Mammary epithelial cell (primary cell): ENCODE data around the gene DRAP1.

Experiments
- EZH2 ChIP-seq: IDR thresholded peaks from 2 replicates; pipeline ENCODE4 v1.6.1; 2012; ENCODE audit warnings: low read length, inconsistent platforms, borderline replicate concordance
- TF ChIP-seq, protein P1 (sequence below), 2 donors: IDR thresholded peaks in 1 of 2; conservative IDR thresholded peaks in 1 of 2; 2 replicates each; pipeline ENCODE4 v1.5.1; 2011 to 2012; ENCODE audit warnings: inconsistent platforms in 2 of 2, low read length in 2 of 2, mild to moderate bottlenecking in 2 of 2, control low read depth in 1 of 2, low read depth in 1 of 2; ENCODE audit not compliant: insufficient read depth in 1 of 2; ENCODE audit errors: extremely low read depth in 1 of 2

DNA sequence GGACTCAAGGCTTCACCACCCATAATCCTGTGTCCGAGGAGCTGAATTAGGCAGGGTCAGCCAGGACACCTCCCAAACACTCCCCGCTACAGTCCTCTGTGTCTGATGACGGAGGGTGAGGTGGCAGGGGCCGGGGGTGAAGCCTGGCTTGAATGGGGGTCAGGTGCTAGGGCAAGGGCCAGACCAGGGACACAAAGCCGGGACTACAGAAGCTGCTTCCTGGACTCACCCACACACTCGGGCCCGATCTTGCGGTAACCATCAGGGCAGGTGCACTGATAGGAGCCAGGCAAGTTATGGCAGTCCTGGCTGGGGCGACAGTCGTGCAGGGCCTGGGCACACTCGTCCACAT, 48.9 kb upstream of the DRAP1 start:
- TF ChIP-seq, protein P1, sequence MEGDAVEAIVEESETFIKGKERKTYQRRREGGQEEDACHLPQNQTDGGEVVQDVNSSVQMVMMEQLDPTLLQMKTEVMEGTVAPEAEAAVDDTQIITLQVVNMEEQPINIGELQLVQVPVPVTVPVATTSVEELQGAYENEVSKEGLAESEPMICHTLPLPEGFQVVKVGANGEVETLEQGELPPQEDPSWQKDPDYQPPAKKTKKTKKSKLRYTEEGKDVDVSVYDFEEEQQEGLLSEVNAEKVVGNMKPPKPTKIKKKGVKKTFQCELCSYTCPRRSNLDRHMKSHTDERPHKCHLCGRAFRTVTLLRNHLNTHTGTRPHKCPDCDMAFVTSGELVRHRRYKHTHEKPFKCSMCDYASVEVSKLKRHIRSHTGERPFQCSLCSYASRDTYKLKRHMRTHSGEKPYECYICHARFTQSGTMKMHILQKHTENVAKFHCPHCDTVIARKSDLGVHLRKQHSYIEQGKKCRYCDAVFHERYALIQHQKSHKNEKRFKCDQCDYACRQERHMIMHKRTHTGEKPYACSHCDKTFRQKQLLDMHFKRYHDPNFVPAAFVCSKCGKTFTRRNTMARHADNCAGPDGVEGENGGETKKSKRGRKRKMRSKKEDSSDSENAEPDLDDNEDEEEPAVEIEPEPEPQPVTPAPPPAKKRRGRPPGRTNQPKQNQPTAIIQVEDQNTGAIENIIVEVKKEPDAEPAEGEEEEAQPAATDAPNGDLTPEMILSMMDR (conservative IDR thresholded peaks at IDR 0.05 in 1 of 2, IDR thresholded peaks at IDR 0.05 in 1 of 2; ENCODE audit: extremely low read depth in 1 of 2, insufficient read depth in 1 of 2, low read depth in 1 of 2, low read length in 2 of 2): no peak
- TF ChIP-seq EZH2: no peak
